DOHH2 (cell line): Measurements from ENCODE around the gene ZSCAN16.

Experiments used
- H3F3A ChIP-seq: fragments of 200-600 bp; sonication (generic), shearing (Covaris generic); 2 replicates; pipeline ENCODE4 v1.6.0; 2016; ENCODE audit warnings: antibody characterized with exemption, mild to moderate bottlenecking; ENCODE audit not compliant: control insufficient read depth, insufficient read depth
- H3K27ac ChIP-seq: fragments of 200-600 bp; sonication (generic); 2 replicates; pipeline ENCODE4 v1.5.1; 2014; ENCODE audit warnings: low read depth, mild to moderate bottlenecking, low read length, moderate library complexity
- H3K27me3 ChIP-seq: fragments of 200-600 bp; sonication (generic); 2 replicates; pipeline ENCODE4 v1.6.1; 2014; ENCODE audit warnings: mild to moderate bottlenecking, low read length, mixed read lengths; ENCODE audit not compliant: control insufficient read depth
- H3K36me3 ChIP-seq: fragments of 200-600 bp; sonication (generic); 2 replicates; pipeline ENCODE4 v1.6.1; 2014; ENCODE audit warnings: mild to moderate bottlenecking, low read length, moderate library complexity, mixed read lengths; ENCODE audit not compliant: control insufficient read depth
- H3K4me1 ChIP-seq: fragments of 200-600 bp; sonication (generic); 2 replicates; pipeline ENCODE4 v1.6.1; 2014; ENCODE audit warnings: mild to moderate bottlenecking, low read length, mixed read lengths; ENCODE audit not compliant: control insufficient read depth
- H3K4me2 ChIP-seq: fragments of 200-600 bp; sonication (generic); 2 replicates; pipeline ENCODE4 v1.6.0; 2014; ENCODE audit warnings: mild to moderate bottlenecking, low read length, moderate library complexity
- H3K4me3 ChIP-seq: fragments of 200-600 bp; sonication (generic); 2 replicates; pipeline ENCODE4 v1.5.1; 2014; ENCODE audit warnings: mild to moderate bottlenecking, low read length, mixed read lengths
- H3K79me2 ChIP-seq: fragments of 200-600 bp; sonication (generic); 2 replicates; pipeline ENCODE4 v1.6.1; 2014; ENCODE audit warnings: mild to moderate bottlenecking, low read length, mixed read lengths; ENCODE audit not compliant: control insufficient read depth
- H3K9me2 ChIP-seq: fragments of 200-600 bp; sonication (generic); replicated peaks from 2 replicates; pipeline ENCODE4 v1.6.1; 2014; ENCODE audit warnings: mild to moderate bottlenecking, low read length, mixed read lengths; ENCODE audit not compliant: control insufficient read depth
- H3K9me3 ChIP-seq: fragments of 200-600 bp; sonication (generic); 2 replicates; pipeline ENCODE4 v1.6.1; 2014; ENCODE audit warnings: antibody characterized with exemption, low read length, mixed read lengths; ENCODE audit not compliant: control insufficient read depth, insufficient read depth
- H4K20me1 ChIP-seq: fragments of 200-600 bp; sonication (generic); 2 replicates; pipeline ENCODE4 v1.6.0; 2014; ENCODE audit warnings: low read depth, mild to moderate bottlenecking, antibody characterized with exemption, low read length, moderate library complexity; ENCODE audit not compliant: control insufficient read depth, insufficient read depth
- CTCF ChIP-seq: fragments of 200-600 bp; sonication (generic); IDR thresholded peaks from one replicate; pipeline ENCODE4 v1.5.1; 2014; ENCODE audit warnings: antibody characterized with exemption, mild to moderate bottlenecking, low read depth, low read length; ENCODE audit not compliant: poor library complexity, severe bottlenecking
- EZH2phosphoT487 ChIP-seq: fragments of 200-600 bp; sonication (generic); IDR thresholded peaks from 2 replicates; pipeline ENCODE4 v1.6.1; 2017; ENCODE audit warnings: borderline replicate concordance, mild to moderate bottlenecking, antibody characterized with exemption, low read length, moderate library complexity, mixed read lengths

Gene ZSCAN16

GRCh38 chr6:28104392-28105244 is 19.8 kb upstream of the ZSCAN16 start:
- peaks cover 26% of the 10 kb centered on the region for H3K4me1 ChIP-seq
- TF ChIP-seq EZH2phosphoT487 (no peak), CTCF (peak; percentile 64)
- no peaks in the 10 kb centered on the region for H3K79me2 ChIP-seq
- H3K4me2 ChIP-seq, result peak overlapping the region; percentile 90
- H3F3A ChIP-seq, result peaks cover 5% of the 10 kb centered on the region; the same call in 1 of the 2 replicates
- no peaks in the 10 kb centered on the region for H3K27me3 ChIP-seq
- no peaks in the 10 kb centered on the region for H3K9me2 ChIP-seq
- H4K20me1 ChIP-seq, result no peaks in the 10 kb centered on the region
- no peaks in the 10 kb centered on the region for H3K36me3 ChIP-seq
- H3K27ac ChIP-seq, result peak overlapping the region; percentile 52
- no peaks in the 10 kb centered on the region for H3K9me3 ChIP-seq
- peak overlapping the region; percentile 86 for H3K4me3 ChIP-seq

GRCh38 chr6:28105245-28105639 is 19.2 kb upstream of the ZSCAN16 start:
- no peaks in the 10 kb centered on the region for H3K79me2 ChIP-seq
- peak overlapping the region; percentile 86 for H3K4me3 ChIP-seq
- H3K4me1 ChIP-seq, result peaks cover 27% of the 10 kb centered on the region
- H3K27me3 ChIP-seq, result no peaks in the 10 kb centered on the region
- H4K20me1 ChIP-seq, result no peaks in the 10 kb centered on the region
- H3K4me2 ChIP-seq, result peak overlapping the region; percentile 90
- H3F3A ChIP-seq, result peaks cover 5% of the 10 kb centered on the region; the same call in 1 of the 2 replicates
- H3K9me2 ChIP-seq, result no peaks in the 10 kb centered on the region
- no peaks in the 10 kb centered on the region for H3K36me3 ChIP-seq
- TF ChIP-seq CTCF (no peak), EZH2phosphoT487 (no peak)
- H3K9me3 ChIP-seq, result no peaks in the 10 kb centered on the region
- peak overlapping the region; percentile 52 for H3K27ac ChIP-seq

- H3K27ac ChIP-seq, result no peak overlapping the region
- no peak overlapping the region for H3K4me3 ChIP-seq
- H3K27me3 ChIP-seq, result no peaks in the 10 kb centered on the region
- H3K9me2 ChIP-seq, result no peaks in the 10 kb centered on the region
- H3K4me1 ChIP-seq, result peaks cover 27% of the 10 kb centered on the region
- H3K79me2 ChIP-seq, result no peaks in the 10 kb centered on the region
- no peak overlapping the region for H3K4me2 ChIP-seq
- H4K20me1 ChIP-seq, result no peaks in the 10 kb centered on the region
- no peak for TF ChIP-seq EZH2phosphoT487
- TF ChIP-seq CTCF, result no peak
- H3K36me3 ChIP-seq, result no peaks in the 10 kb centered on the region
- H3K9me3 ChIP-seq, result no peaks in the 10 kb centered on the region
- H3F3A ChIP-seq, result peaks cover 5% of the 10 kb centered on the region; the same call in 1 of the 2 replicates
These were observed 16.9 kb upstream of the ZSCAN16 start for GRCh38 chr6:28107506-28107905.
